Retinal pigment epithelial cell (primary cell): Measurements from ENCODE around the gene CUL2.
A peak's percentile ranks its signal among the peaks of the same experiment; 100 is the strongest.
"Not testable (repeated sequence)": the region's sequence is repeated elsewhere in the genome, so short reads cannot be mapped to it uniquely, and the experiment has no call there.

ENCODE experiments used
- DNase-seq: peaks from one replicate; pipeline ENCODE4 v3.0.0-alpha.2; 2010; ENCODE audit warnings: low read depth
- H3K4me3 ChIP-seq: 2 replicates; pipeline ENCODE4 v1.5.1; 2011; ENCODE audit warnings: mild to moderate bottlenecking, low read length, control low read depth, moderate library complexity
- TF ChIP-seq, protein P1 (sequence below): conservative IDR thresholded peaks from 2 replicates; pipeline ENCODE4 v1.5.1; 2011; ENCODE audit warnings: low read depth, low read length, control low read depth, inconsistent platforms

Gene CUL2

DNA sequence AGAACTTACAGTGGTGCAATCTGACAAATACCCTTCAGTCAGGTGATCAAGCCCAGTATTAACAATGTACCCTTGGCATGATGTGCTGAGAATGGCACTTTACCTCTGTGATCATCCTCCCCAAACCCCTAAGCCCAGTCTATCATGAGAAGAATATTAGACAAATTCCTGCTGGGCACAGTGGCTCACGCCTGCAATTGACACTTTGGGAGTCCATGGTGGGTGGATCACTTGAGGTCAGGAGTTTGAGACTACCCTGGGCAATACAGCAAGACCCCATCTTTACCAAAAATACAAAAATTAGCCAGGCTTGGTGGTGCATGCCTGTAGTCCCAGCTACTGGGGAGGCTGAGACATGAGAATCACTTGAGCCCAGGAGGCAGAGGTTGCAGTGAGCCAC is 7.4 kb upstream of the CUL2 start:
- TF ChIP-seq, protein P1, sequence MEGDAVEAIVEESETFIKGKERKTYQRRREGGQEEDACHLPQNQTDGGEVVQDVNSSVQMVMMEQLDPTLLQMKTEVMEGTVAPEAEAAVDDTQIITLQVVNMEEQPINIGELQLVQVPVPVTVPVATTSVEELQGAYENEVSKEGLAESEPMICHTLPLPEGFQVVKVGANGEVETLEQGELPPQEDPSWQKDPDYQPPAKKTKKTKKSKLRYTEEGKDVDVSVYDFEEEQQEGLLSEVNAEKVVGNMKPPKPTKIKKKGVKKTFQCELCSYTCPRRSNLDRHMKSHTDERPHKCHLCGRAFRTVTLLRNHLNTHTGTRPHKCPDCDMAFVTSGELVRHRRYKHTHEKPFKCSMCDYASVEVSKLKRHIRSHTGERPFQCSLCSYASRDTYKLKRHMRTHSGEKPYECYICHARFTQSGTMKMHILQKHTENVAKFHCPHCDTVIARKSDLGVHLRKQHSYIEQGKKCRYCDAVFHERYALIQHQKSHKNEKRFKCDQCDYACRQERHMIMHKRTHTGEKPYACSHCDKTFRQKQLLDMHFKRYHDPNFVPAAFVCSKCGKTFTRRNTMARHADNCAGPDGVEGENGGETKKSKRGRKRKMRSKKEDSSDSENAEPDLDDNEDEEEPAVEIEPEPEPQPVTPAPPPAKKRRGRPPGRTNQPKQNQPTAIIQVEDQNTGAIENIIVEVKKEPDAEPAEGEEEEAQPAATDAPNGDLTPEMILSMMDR = no peak
- no peak for DNase-seq
- H3K4me3 ChIP-seq = no peak overlapping the region

DNA sequence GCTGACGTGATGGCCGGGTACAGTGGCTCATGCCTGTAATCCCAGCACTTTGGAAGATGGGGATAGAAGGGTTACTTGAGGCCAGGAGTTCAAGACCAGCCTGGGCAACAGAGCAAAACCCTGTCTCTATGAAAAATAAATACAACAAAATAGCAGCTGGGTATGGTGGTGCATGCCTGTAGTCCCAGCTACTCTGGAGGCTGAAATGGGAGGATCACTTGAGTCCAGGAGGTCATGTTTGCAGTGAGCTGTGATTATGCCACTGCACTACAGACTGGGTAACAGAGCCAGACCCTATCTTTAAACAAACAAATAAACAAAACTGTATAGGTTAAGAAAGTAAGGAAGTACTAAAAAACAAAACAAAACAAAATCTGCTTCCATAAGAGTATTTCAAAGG is 6.2 kb upstream of the CUL2 start:
- no peak overlapping the region for H3K4me3 ChIP-seq
- TF ChIP-seq, protein P1 = no peak
- DNase-seq = no peak

DNA sequence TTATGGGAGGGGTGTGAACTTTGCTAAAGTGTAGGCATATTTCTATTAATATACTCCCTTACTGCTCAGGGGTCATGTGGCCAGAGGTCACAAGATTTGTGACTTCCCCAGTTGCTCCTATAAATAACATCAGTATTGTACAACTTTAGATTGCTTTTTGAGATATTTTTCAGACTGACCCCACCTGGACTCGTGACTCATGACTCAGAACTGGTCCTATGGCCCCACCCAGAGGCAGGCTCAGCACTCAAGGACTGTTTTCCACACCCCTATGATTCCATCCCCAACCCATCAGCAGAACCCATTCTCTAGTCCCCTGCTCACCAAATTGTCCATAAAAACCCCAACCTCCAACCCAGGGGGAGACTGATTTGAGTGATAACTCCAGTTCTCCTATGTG is 2.7 kb upstream of the CUL2 start:
- TF ChIP-seq, protein P1 = no peak
- DNase-seq = no peak
- no peak overlapping the region for H3K4me3 ChIP-seq

DNA sequence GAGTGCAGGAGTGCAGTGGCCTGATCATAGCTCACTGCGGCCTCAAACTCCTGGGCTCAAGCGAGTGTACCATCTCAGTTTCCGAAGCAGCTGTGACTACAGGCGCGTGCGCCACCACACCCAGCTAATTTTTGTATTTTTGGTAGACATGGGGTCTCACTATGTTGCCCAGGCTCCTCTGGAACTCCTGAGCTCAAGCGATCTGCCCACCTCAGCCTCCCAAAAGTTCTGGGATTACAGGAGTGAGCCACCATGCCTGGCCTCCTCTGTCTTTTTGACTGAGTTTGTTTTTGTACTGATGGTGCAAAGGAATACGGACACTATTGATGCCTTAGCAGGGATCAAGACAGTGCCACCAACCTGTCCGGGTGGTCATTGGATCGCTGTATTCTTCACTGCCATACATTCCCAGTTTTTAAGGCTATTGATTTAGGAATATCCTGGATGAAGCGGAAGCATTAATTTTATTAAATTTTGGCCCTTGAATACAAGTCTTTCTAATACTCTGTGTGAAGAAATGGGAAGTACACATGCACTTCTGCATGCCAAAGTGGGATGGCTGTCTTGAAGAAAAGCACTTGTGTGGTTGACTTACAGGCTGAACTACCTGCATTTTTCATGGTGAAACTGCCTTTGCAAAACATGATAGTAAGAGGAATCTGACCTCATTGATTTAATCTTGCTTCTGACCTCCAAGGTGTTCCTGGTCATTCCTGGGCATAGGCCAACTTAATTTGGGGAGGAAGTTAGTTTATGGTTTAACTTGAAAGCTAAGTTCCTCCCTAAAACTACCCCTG is 2.1 kb upstream of the CUL2 start:
- no peak overlapping the region for H3K4me3 ChIP-seq
- no peak for DNase-seq
- TF ChIP-seq, protein P1 = no peak

DNA sequence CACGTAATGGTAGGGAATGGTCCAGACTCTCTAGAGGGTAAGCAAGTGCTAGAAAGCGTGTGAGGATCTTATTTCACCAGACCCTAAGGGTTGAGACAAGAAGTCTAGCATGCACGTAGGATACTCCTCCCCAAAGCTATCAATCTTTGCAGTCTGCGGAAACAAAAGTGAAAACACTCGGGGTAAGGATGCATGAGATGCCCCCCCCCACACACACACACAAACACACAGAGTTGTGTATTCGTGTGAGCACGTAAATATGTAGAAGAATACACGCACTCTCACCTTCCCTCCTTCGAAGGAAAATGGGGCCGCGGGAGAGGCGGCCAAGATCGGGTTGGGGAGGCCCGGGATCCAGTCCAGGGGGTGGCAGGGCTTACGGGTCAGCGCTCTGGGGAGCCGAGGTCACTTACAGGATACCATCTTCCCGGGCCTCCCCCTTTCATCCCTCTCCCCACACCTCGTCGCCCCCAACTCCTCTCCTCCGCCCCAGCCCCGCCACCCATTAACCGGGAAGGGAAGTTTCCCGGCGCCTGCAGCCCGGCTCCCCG is 455 bp downstream of the CUL2 start:
- peak overlapping the region; percentile 81 for H3K4me3 ChIP-seq
- TF ChIP-seq, protein P1 = no peak
- no peak for DNase-seq

DNA sequence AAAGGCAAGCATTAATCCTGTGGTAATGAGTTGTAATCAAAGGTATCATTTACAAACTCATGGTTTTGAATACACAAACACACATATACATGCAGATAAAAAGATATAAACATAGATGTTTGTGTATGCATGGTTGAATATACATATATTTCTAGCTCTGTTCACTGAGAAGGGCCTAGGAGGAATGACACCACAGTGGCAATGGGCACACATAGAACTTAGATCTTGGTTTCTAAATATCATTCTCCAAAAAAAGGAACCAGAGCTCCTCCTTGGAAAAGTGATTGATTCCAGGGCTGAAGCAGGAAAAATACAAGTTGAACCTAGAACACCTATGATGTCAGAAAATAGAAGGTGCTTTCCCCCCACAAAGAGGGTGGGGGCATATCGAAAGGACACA is 6.9 kb downstream of the CUL2 start:
- DNase-seq = no peak
- TF ChIP-seq, protein P1 = no peak

DNA sequence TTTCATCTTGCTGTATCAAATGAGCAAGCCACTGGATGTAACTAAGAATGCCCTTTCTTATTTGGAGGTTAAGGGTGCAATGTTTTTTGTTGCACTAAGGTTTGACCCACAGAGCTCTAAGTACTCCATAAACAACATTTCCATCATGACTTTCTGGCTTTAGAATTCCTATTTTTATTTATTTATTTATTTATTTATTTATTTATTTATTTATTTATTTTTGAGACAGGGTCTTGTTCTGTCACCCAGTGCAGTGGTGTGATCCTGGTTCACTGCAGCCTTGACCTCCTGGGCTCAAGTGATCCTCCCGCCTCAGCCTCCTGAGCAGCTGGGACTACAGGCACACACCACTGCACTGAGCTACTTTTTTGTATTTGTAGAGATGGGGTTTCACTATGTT is 9.9 kb downstream of the CUL2 start:
- H3K4me3 ChIP-seq, DNase-seq: not testable (repeated sequence)

More for the DNA sequence above, 6.9 kb downstream of the CUL2 start:
- H3K4me3 ChIP-seq = no peak overlapping the region
